ENCODE data around the gene ZNF785. TPM values are rescaled to one million over a fixed set of nuclear protein-coding genes. Genes with fewer than 3 reads are reported as not detected.
A peak's percentile ranks its signal among the peaks of the same experiment; 100 is the strongest.
"Not testable (repeated sequence)": the region's sequence is repeated elsewhere in the genome, so short reads cannot be mapped to it uniquely, and the experiment has no call there.

The ZNF785 gene
- total and polyA plus RNA-seq, 4 experiments from 2014 or later: 1.7 to 34.2 (median 18.4) TPM

- Histone ChIP-seq H3K36me3 (ENCODE audit: insufficient read depth, low read length) (peaks cover 30% of the 10 kb centered on the region), H3K27me3 (ENCODE audit: insufficient read depth, low read length) (no peaks in the 10 kb centered on the region), H3K4me1 (ENCODE audit: insufficient read depth, low read length) (peaks cover 3% of the 10 kb centered on the region), H3K4me3 (ENCODE audit: low read length in 2 of 2) (no peak overlapping the region), H3K27ac (ENCODE audit: low read depth, low read length) (no peak overlapping the region), H3K9me3 (ENCODE audit: control insufficient read depth in 1 of 2, low read length in 2 of 2) (no peaks in the 10 kb centered on the region)
- ChIA-PET CTCF (ENCODE audit: partially characterized antibody) (interaction anchor here (1.1 to 5.3 kb wide), 6 partner anchors 9 to 68 kb away, joined by 3 to 22 read pairs (median 6); partner anchors contain the start of gene ZNF747), POLR2A (ENCODE audit: partially characterized antibody) (interaction anchor here (1.4 to 2.1 kb wide), 2 partner anchors 44 to 67 kb away, joined by 3 to 5 read pairs; partner anchors contain the start of gene ZNF764)
- intact Hi-C loops (cut with micrococcal nuclease): no loop called here
- no peak for DNase-seq
- Mint-ChIP-seq H3K4me3 (no peak overlapping the region), H3K27ac (peak overlapping the region in 3 of 7 donors; percentile 23 to 52 (median 42)), H3K4me1 (peaks cover 2 to 9% (median 5%) of the 10 kb centered on the region in 4 donors), H3K9me3 (no peaks in the 10 kb centered on the region), H3K36me3 (peaks cover 28 to 46% of the 10 kb centered on the region in 2 donors), H3K27me3 (no peaks in the 10 kb centered on the region)
These were observed 17.2 kb upstream of the ZNF785 start for GRCh38 chr16:30602616-30603277.

- H3K9me3 ChIP-seq (ENCODE audit: control insufficient read depth in 1 of 2, low read length in 2 of 2): no peaks in the 10 kb centered on the region
- no peaks in the 10 kb centered on the region for H3K9me3 Mint-ChIP-seq
- no peak overlapping the region for H3K4me3 ChIP-seq (ENCODE audit: low read length in 2 of 2)
- H3K27me3 ChIP-seq (ENCODE audit: insufficient read depth, low read length): no peaks in the 10 kb centered on the region
- H3K27ac ChIP-seq (ENCODE audit: low read depth, low read length): no peak overlapping the region
- H3K27me3 Mint-ChIP-seq: no peaks in the 10 kb centered on the region
- ChIA-PET POLR2A (ENCODE audit: partially characterized antibody) (interaction anchor here (1.4 to 2.1 kb wide), 2 partner anchors 44 to 67 kb away, joined by 3 to 5 read pairs; partner anchors contain the start of gene ZNF764), CTCF (ENCODE audit: partially characterized antibody) (interaction anchor here (1.5 to 5.3 kb wide), 5 partner anchors 14 to 36 kb away, joined by 3 to 22 read pairs (median 7); partner anchors contain the start of gene ZNF785)
- H3K36me3 Mint-ChIP-seq: peaks cover 23 to 41% of the 10 kb centered on the region in 2 donors
- H3K4me1 Mint-ChIP-seq: peaks cover 0 to 5% (median 3%) of the 10 kb centered on the region in 4 donors
- H3K4me1 ChIP-seq (ENCODE audit: insufficient read depth, low read length): no peaks in the 10 kb centered on the region
- intact Hi-C loops (cut with micrococcal nuclease): no loop called here
- no peak overlapping the region for H3K4me3 Mint-ChIP-seq
- H3K27ac Mint-ChIP-seq: peak overlapping the region in 3 of 7 donors; percentile 0 to 72 (median 14)
- no peak for DNase-seq
- peaks cover 30% of the 10 kb centered on the region for H3K36me3 ChIP-seq (ENCODE audit: insufficient read depth, low read length)
These were observed 16.5 kb upstream of the ZNF785 start for GRCh38 chr16:30601966-30602365.

GRCh38 chr16:30600929-30601328 is 15.4 kb upstream of the ZNF785 start:
- ChIA-PET POLR2A (ENCODE audit: partially characterized antibody) (interaction anchor here (1.1 to 1.5 kb wide), 2 partner anchors 9 to 43 kb away, joined by 3 to 4 read pairs; partner anchors contain the start of genes ZNF689 and ZNF764), CTCF (ENCODE audit: partially characterized antibody) (interaction anchor here (1.0 to 5.3 kb wide), 9 partner anchors 8 to 171 kb away, joined by 3 to 34 read pairs (median 5); partner anchors contain the start of genes DCTPP1, ZNF689, ZNF747 and ZNF785)
- Histone ChIP-seq H3K36me3 (ENCODE audit: insufficient read depth, low read length) (peaks cover 25% of the 10 kb centered on the region), H3K4me3 (ENCODE audit: low read length in 2 of 2) (no peak overlapping the region), H3K4me1 (ENCODE audit: insufficient read depth, low read length) (no peaks in the 10 kb centered on the region), H3K9me3 (ENCODE audit: control insufficient read depth in 1 of 2, low read length in 2 of 2) (no peaks in the 10 kb centered on the region), H3K27ac (ENCODE audit: low read depth, low read length) (no peak overlapping the region), H3K27me3 (ENCODE audit: insufficient read depth, low read length) (no peaks in the 10 kb centered on the region)
- no peaks in the 10 kb centered on the region for H3K27me3 Mint-ChIP-seq
- no peak overlapping the region for H3K4me3 Mint-ChIP-seq
- H3K4me1 Mint-ChIP-seq: peaks cover 0 to 5% (median 3%) of the 10 kb centered on the region in 4 donors
- peaks cover 19 to 35% of the 10 kb centered on the region in 2 donors for H3K36me3 Mint-ChIP-seq
- H3K27ac Mint-ChIP-seq: no peak overlapping the region
- intact Hi-C loops (cut with micrococcal nuclease): no loop called here
- no peaks in the 10 kb centered on the region for H3K9me3 Mint-ChIP-seq
- DNase-seq: no peak

- Histone ChIP-seq H3K27me3 (ENCODE audit: insufficient read depth, low read length) (no peaks in the 10 kb centered on the region), H3K36me3 (ENCODE audit: insufficient read depth, low read length) (peaks cover 22% of the 10 kb centered on the region), H3K9me3 (ENCODE audit: control insufficient read depth in 1 of 2, low read length in 2 of 2) (no peaks in the 10 kb centered on the region), H3K4me3 (ENCODE audit: low read length in 2 of 2) (no peak overlapping the region), H3K4me1 (ENCODE audit: insufficient read depth, low read length) (no peaks in the 10 kb centered on the region), H3K27ac (ENCODE audit: low read depth, low read length) (no peak overlapping the region)
- no peak overlapping the region for H3K27ac Mint-ChIP-seq
- H3K27me3 Mint-ChIP-seq: no peaks in the 10 kb centered on the region
- intact Hi-C loops (cut with micrococcal nuclease): no loop called here
- ChIA-PET CTCF (ENCODE audit: partially characterized antibody) (interaction anchor here (0.9 to 5.3 kb wide), 10 partner anchors 9 to 170 kb away, joined by 3 to 34 read pairs (median 4); partner anchors contain the start of genes DCTPP1, ZNF689, ZNF747 and ZNF785), POLR2A (ENCODE audit: partially characterized antibody) (interaction anchor here (1.1 to 3.1 kb wide), 4 partner anchors 10 to 65 kb away, joined by 3 to 17 read pairs (median 4); partner anchors contain the start of genes ZNF689, ZNF747 and ZNF764)
- H3K4me1 Mint-ChIP-seq: peaks cover 0 to 5% (median 3%) of the 10 kb centered on the region in 4 donors
- H3K4me3 Mint-ChIP-seq: no peak overlapping the region
- peaks cover 16 to 32% of the 10 kb centered on the region in 2 donors for H3K36me3 Mint-ChIP-seq
- no peaks in the 10 kb centered on the region for H3K9me3 Mint-ChIP-seq
- no peak for DNase-seq
These were observed 14.7 kb upstream of the ZNF785 start for GRCh38 chr16:30600215-30600614.

GRCh38 chr16:30592871-30593270 is 7.4 kb upstream of the ZNF785 start:
- no peaks in the 10 kb centered on the region for H3K9me3 Mint-ChIP-seq
- H3K27me3 ChIP-seq (ENCODE audit: insufficient read depth, low read length): no peaks in the 10 kb centered on the region
- no peak overlapping the region for H3K27ac ChIP-seq (ENCODE audit: low read depth, low read length)
- no peaks in the 10 kb centered on the region for H3K27me3 Mint-ChIP-seq
- H3K36me3 Mint-ChIP-seq: no peaks in the 10 kb centered on the region
- H3K36me3 ChIP-seq (ENCODE audit: insufficient read depth, low read length): no peaks in the 10 kb centered on the region
- no peaks in the 10 kb centered on the region for H3K9me3 ChIP-seq (ENCODE audit: control insufficient read depth in 1 of 2, low read length in 2 of 2)
- H3K4me3 Mint-ChIP-seq: no peak overlapping the region
- POLR2A ChIA-PET (ENCODE audit: partially characterized antibody): interaction anchor here (1.0 kb wide), 1 partner anchor 16 kb away, joined by 4 read pairs; no protein-coding TSS in a partner anchor
- CTCF ChIA-PET (ENCODE audit: partially characterized antibody): interaction anchor here (0.7 to 1.0 kb wide), 4 partner anchors 35 to 163 kb away, joined by 3 to 4 read pairs (median 3); partner anchors contain the start of gene DCTPP1
- H3K27ac Mint-ChIP-seq: peak overlapping the region in 1 of 7 donors; percentile 78
- H3K4me1 Mint-ChIP-seq: peaks cover 0 to 2% (median 0%) of the 10 kb centered on the region in 4 donors
- intact Hi-C loops (cut with micrococcal nuclease): no loop called here
- H3K4me3 ChIP-seq (ENCODE audit: low read length in 2 of 2): no peak overlapping the region
- no peaks in the 10 kb centered on the region for H3K4me1 ChIP-seq (ENCODE audit: insufficient read depth, low read length)
- no peak for DNase-seq

GRCh38 chr16:30590869-30591268 is 5.4 kb upstream of the ZNF785 start:
- POLR2A ChIA-PET (ENCODE audit: partially characterized antibody); H3K27ac Mint-ChIP-seq; H3K36me3 ChIP-seq (ENCODE audit: insufficient read depth, low read length); H3K4me3 ChIP-seq (ENCODE audit: low read length in 2 of 2); intact Hi-C loops (cut with micrococcal nuclease); H3K9me3 ChIP-seq (ENCODE audit: control insufficient read depth in 1 of 2, low read length in 2 of 2); DNase-seq; H3K9me3 Mint-ChIP-seq; H3K27me3 ChIP-seq (ENCODE audit: insufficient read depth, low read length); H3K27me3 Mint-ChIP-seq; H3K27ac ChIP-seq (ENCODE audit: low read depth, low read length); H3K36me3 Mint-ChIP-seq; H3K4me3 Mint-ChIP-seq: not testable (repeated sequence)
- CTCF ChIA-PET (ENCODE audit: partially characterized antibody): interaction anchor here (0.7 to 1.6 kb wide), 2 partner anchors 13 to 161 kb away, joined by 3 to 4 read pairs; partner anchors contain the start of gene DCTPP1
- peaks cover 0 to 18% (median 9%) of the 10 kb centered on the region in 4 donors for H3K4me1 Mint-ChIP-seq
- peaks cover 10% of the 10 kb centered on the region for H3K4me1 ChIP-seq (ENCODE audit: insufficient read depth, low read length)

GRCh38 chr16:30589582-30589981 is 4.1 kb upstream of the ZNF785 start:
- intact Hi-C loops (cut with micrococcal nuclease): not testable (repeated sequence)

More at GRCh38 chr16:30589582-30589981, 4.1 kb upstream of the ZNF785 start:
- CTCF ChIA-PET (ENCODE audit: partially characterized antibody); H3K27ac Mint-ChIP-seq; H3K27me3 ChIP-seq (ENCODE audit: insufficient read depth, low read length); H3K36me3 Mint-ChIP-seq; H3K27me3 Mint-ChIP-seq; POLR2A ChIA-PET (ENCODE audit: partially characterized antibody); H3K9me3 Mint-ChIP-seq; H3K4me3 Mint-ChIP-seq; DNase-seq; H3K9me3 ChIP-seq (ENCODE audit: control insufficient read depth in 1 of 2, low read length in 2 of 2); H3K36me3 ChIP-seq (ENCODE audit: insufficient read depth, low read length); H3K27ac ChIP-seq (ENCODE audit: low read depth, low read length); H3K4me3 ChIP-seq (ENCODE audit: low read length in 2 of 2): not testable (repeated sequence)
- peaks cover 19% of the 10 kb centered on the region for H3K4me1 ChIP-seq (ENCODE audit: insufficient read depth, low read length)
- peaks cover 7 to 28% (median 19%) of the 10 kb centered on the region in 4 donors for H3K4me1 Mint-ChIP-seq

All from CD4-positive, alpha-beta memory T cell (primary cell).